Sigmoid colon (tissue), 7 donors: Measurements from ENCODE around the gene ACP6. TPM values are rescaled to one million over a fixed set of nuclear protein-coding genes. Genes with fewer than 3 reads are reported as not detected.

Experiments
- DNase-seq: peaks from one replicate; pipeline ENCODE4 v3.0.0-alpha.2; 2019
- H3K27ac ChIP-seq, 4 donors: fragments of 200-600 bp; sonication (generic); one replicate each; pipeline ENCODE4 v1.5.1; 2016 to 2019; ENCODE audit warnings: mild to moderate bottlenecking in 1 of 4
- H3K27me3 ChIP-seq, 3 donors: fragments of 200-600 bp; sonication (generic); one replicate each; pipeline ENCODE4 v1.5.1; 2019; ENCODE audit warnings: mild to moderate bottlenecking in 1 of 3
- H3K36me3 ChIP-seq, 4 donors: fragments of 200-600 bp; sonication (generic); one replicate each; pipeline ENCODE4 v1.5.1; 2016 to 2019
- H3K4me1 ChIP-seq, 4 donors: fragments of 200-600 bp; sonication (generic); one replicate each; pipeline ENCODE4 v1.5.1; 2017 to 2019
- H3K4me3 ChIP-seq, 4 donors: fragments of 200-600 bp; sonication (generic); one replicate each; pipeline ENCODE4 v1.5.1; 2017 to 2019; ENCODE audit warnings: mild to moderate bottlenecking in 2 of 4, moderate library complexity in 1 of 4
- H3K9me3 ChIP-seq, 4 donors: fragments of 200-600 bp in 3 of 4; sonication (generic) in 3 of 4; one replicate each; pipeline versions ENCODE4 v1.5.1 to v1.6.1; 2013 to 2019
- CTCF ChIP-seq, 4 experiments: fragments of 450-650 bp in 3 of 4; fragments of 200-600 bp in 1 of 4; IDR thresholded peaks; one replicate each; pipeline ENCODE4 v1.5.1; 2016 to 2019; ENCODE audit warnings: antibody characterized with exemption in 4 of 4, mild to moderate bottlenecking in 3 of 4, moderate library complexity in 2 of 4
- EP300 ChIP-seq, 4 donors: sonication (generic); formaldehyde crosslinking; IDR thresholded peaks; one replicate each; pipeline ENCODE4 v1.6.1; 2017; ENCODE audit warnings: antibody characterized with exemption in 4 of 4
- POLR2A ChIP-seq, 2 donors: fragments of 450-650 bp; IDR thresholded peaks; one replicate each; pipeline ENCODE4 v1.6.1; 2016; ENCODE audit warnings: antibody characterized with exemption in 2 of 2, mild to moderate bottlenecking in 2 of 2, moderate library complexity in 2 of 2
- POLR2AphosphoS5 ChIP-seq, 4 donors: sonication (generic); formaldehyde crosslinking; IDR thresholded peaks; one replicate each; pipeline ENCODE4 v1.6.1; 2017; ENCODE audit warnings: antibody characterized with exemption in 4 of 4
- WGBS, 2 donors: extraction: QIAGEN DNeasy Blood & Tissue Kit; methylation state at CpG; one replicate each; pipeline ENCODE4 v1.1.7; 2013; 5-methylcytosine and 5-hydroxymethylcytosine counted together
- intact Hi-C: fragments of 100-400 bp; cut with DNase I; formaldehyde crosslinking; loops from one replicate; pipeline ENCODE4 v1.15.1; 2023
- polyA plus RNA-seq, 3 donors: library from polyadenylated mRNA; stranded (reverse); fragments of 200-250 nt; gene quantifications; one replicate each; pipeline ENCODE4 v1.2.3, GENCODE V29; 2013
- total RNA-seq, 4 donors: library from RNA; depleted of rRNA; stranded (reverse); fragments of >200 nt; gene quantifications; one replicate each; pipeline ENCODE4 v1.1.0, GENCODE V29; 2016
- donor health status: healthy with polysubstance abuse.
- donor health status: Bipolar disorder and iron deficiency.
- donor health status: healthy.

Gene ACP6
- total and polyA plus RNA-seq, 7 donors: 3.5 to 27.8 (median 14.7) TPM

GRCh38 chr1:147640553-147641165, 29.7 kb downstream of the ACP6 start:
- Histone ChIP-seq H3K4me1 (peaks cover 0 to 15% (median 9%) of the 10 kb centered on the region in 4 donors), H3K36me3 (peaks cover 0 to 11% (median 0%) of the 10 kb centered on the region in 4 donors), H3K9me3 (no peaks in the 10 kb centered on the region), H3K4me3 (no peak overlapping the region), H3K27me3 (no peaks in the 10 kb centered on the region), H3K27ac (no peak overlapping the region)
- TF ChIP-seq POLR2AphosphoS5 (IDR thresholded peaks at IDR 0.05) (no peak), POLR2A (IDR thresholded peaks at IDR 0.05) (no peak), CTCF (IDR thresholded peaks at IDR 0.05) (peak; percentile 33 to 84 (median 56)), EP300 (IDR thresholded peaks at IDR 0.05) (no peak)
- WGBS, 2 donors: 41 to 44% methylated on average over 9 of the region's 9 CpGs
- no peak for DNase-seq
- intact Hi-C loops: loop anchor here (1.0 to 5.0 kb wide), 2 partner anchors 145 to 252 kb away; no protein-coding TSS in a partner anchor

- intact Hi-C loops: no loop called here
- peaks cover 0 to 9% (median 6%) of the 10 kb centered on the region in 4 donors for H3K4me1 ChIP-seq
- H3K4me3 ChIP-seq: no peak overlapping the region
- H3K27ac ChIP-seq: no peak overlapping the region
- TF ChIP-seq POLR2AphosphoS5 (IDR thresholded peaks at IDR 0.05): no peak
- TF ChIP-seq CTCF (IDR thresholded peaks at IDR 0.05): no peak
- no peak for TF ChIP-seq POLR2A (IDR thresholded peaks at IDR 0.05)
- TF ChIP-seq EP300 (IDR thresholded peaks at IDR 0.05): no peak
- H3K36me3 ChIP-seq: peaks cover 0 to 4% (median 0%) of the 10 kb centered on the region in 4 donors
- WGBS, 2 donors: 95 to 97% methylated on average over 4 of the region's 4 CpGs
- H3K27me3 ChIP-seq: no peaks in the 10 kb centered on the region
- no peaks in the 10 kb centered on the region for H3K9me3 ChIP-seq
- no peak for DNase-seq
Measured at GRCh38 chr1:147636314-147636713, 34.0 kb downstream of the ACP6 start.

GRCh38 chr1:147635342-147635741, 35.0 kb downstream of the ACP6 start:
- Histone ChIP-seq H3K36me3 (peaks cover 0 to 4% (median 0%) of the 10 kb centered on the region in 4 donors), H3K4me1 (no peaks in the 10 kb centered on the region), H3K9me3 (no peaks in the 10 kb centered on the region), H3K27ac (no peak overlapping the region), H3K27me3 (no peaks in the 10 kb centered on the region), H3K4me3 (no peak overlapping the region)
- WGBS, 2 donors: 55 to 91% methylated on average over 1 of the region's 1 CpG
- no peak for DNase-seq
- intact Hi-C loops: no loop called here
- TF ChIP-seq POLR2AphosphoS5 (IDR thresholded peaks at IDR 0.05): no peak

- no peak overlapping the region for H3K27ac ChIP-seq
- intact Hi-C loops: no loop called here
- no peak for TF ChIP-seq EP300 (IDR thresholded peaks at IDR 0.05)
- no peak for TF ChIP-seq CTCF (IDR thresholded peaks at IDR 0.05)
- TF ChIP-seq POLR2A (IDR thresholded peaks at IDR 0.05): no peak
- no peak for TF ChIP-seq POLR2AphosphoS5 (IDR thresholded peaks at IDR 0.05)
Measured at GRCh38 chr1:147634645-147635044, 35.7 kb downstream of the ACP6 start.

GRCh38 chr1:147633759-147634158, 36.6 kb downstream of the ACP6 start:
- no peak overlapping the region for H3K27ac ChIP-seq
- peaks cover 0 to 4% (median 0%) of the 10 kb centered on the region in 4 donors for H3K36me3 ChIP-seq
- 93 to 99% methylated on average over 1 of the region's 1 CpG for WGBS, 2 donors
- intact Hi-C loops: no loop called here
- TF ChIP-seq POLR2A (IDR thresholded peaks at IDR 0.05) (no peak), CTCF (IDR thresholded peaks at IDR 0.05) (no peak), EP300 (IDR thresholded peaks at IDR 0.05) (no peak), POLR2AphosphoS5 (IDR thresholded peaks at IDR 0.05) (no peak)
- no peaks in the 10 kb centered on the region for H3K9me3 ChIP-seq
- no peaks in the 10 kb centered on the region for H3K27me3 ChIP-seq
- H3K4me1 ChIP-seq: no peaks in the 10 kb centered on the region
- H3K4me3 ChIP-seq: no peak overlapping the region
- no peak for DNase-seq

More at GRCh38 chr1:147634645-147635044, 35.7 kb downstream of the ACP6 start:
- DNase-seq: no peak
- peaks cover 0 to 4% (median 0%) of the 10 kb centered on the region in 4 donors for H3K36me3 ChIP-seq
- H3K4me3 ChIP-seq: no peak overlapping the region
- H3K27me3 ChIP-seq: no peaks in the 10 kb centered on the region
- no peaks in the 10 kb centered on the region for H3K9me3 ChIP-seq
- H3K4me1 ChIP-seq: no peaks in the 10 kb centered on the region
